Activated CD4-positive, alpha-beta T cell treated with anti-CD3 and anti-CD28 coated beads, Interleukin-2, amount 50 U/mL, for 24 hours (primary cell): ENCODE results near the gene ZSCAN16.

Experiments
- DNase-seq, 2 donors: peaks; one replicate each; pipeline ENCODE4 v3.0.0-alpha.2; 2020; ENCODE audit warnings: low read depth in 1 of 2, low spot score in 1 of 2

Gene ZSCAN16

GRCh38 chr6:28167926-28168325, 43.5 kb downstream of the ZSCAN16 start:
- no peak for DNase-seq

GRCh38 chr6:28171271-28171670, 46.9 kb downstream of the ZSCAN16 start:
- DNase-seq, result no peak

GRCh38 chr6:28172006-28172405, 47.6 kb downstream of the ZSCAN16 start:
- DNase-seq, result no peak

GRCh38 chr6:28176373-28176772, 52.0 kb downstream of the ZSCAN16 start:
- no peak for DNase-seq
